B cell (primary cell): ENCODE measurements around the gene CAPS2. TPM values are rescaled to one million over a fixed set of nuclear protein-coding genes. Genes with fewer than 3 reads are reported as not detected.

Experiments
- ATAC-seq: fragments of 200-7000 bp; cut with Tn5 transposase; one replicate; pipeline ENCODE4 v1.10.0; 2021; ENCODE audit warnings: low read depth, mild to moderate bottlenecking, moderate number of reproducible peaks, moderate library complexity
- CTCF ChIA-PET: fragments of 350-600 bp; sonication (Branson Sonifier 250); formaldehyde crosslinking; loops from one replicate; lab custom pipeline; 2021; ENCODE audit warnings: antibody characterized with exemption, inconsistent platforms; lab: Charles Lee
- POLR2A ChIA-PET: fragments of 350-600 bp; sonication (Branson Sonifier 250); formaldehyde crosslinking; loops from one replicate; lab custom pipeline; 2021; ENCODE audit warnings: antibody characterized with exemption; lab: Charles Lee
- DNase-seq: peaks from one replicate; pipeline ENCODE4 v3.0.0; 2013
- H2AFZ ChIP-seq: 2 replicates; pipeline ENCODE4 v1.6.1; 2012; ENCODE audit warnings: mild to moderate bottlenecking, low read depth, low read length; ENCODE audit not compliant: insufficient read depth, poor library complexity, severe bottlenecking
- H3K27ac ChIP-seq, 2 donors: 1 replicate in 1 of 2; 2 replicates in 1 of 2; pipeline ENCODE4 v1.5.1; 2012 to 2013; ENCODE audit warnings: low read length in 2 of 2, mild to moderate bottlenecking in 2 of 2, moderate library complexity in 1 of 2
- H3K27me3 ChIP-seq, 4 experiments: fragments of 200-600 bp in 1 of 4; sonication (generic) in 1 of 4; replicated peaks in 1 of 4; 1 replicate in 2 of 4; 2 replicates in 2 of 4; pipeline versions ENCODE4 v1.6.1 to v1.7.0; 2013 to 2016; ENCODE audit warnings: low read length in 3 of 4, mild to moderate bottlenecking in 2 of 4, mixed read lengths in 1 of 4, moderate library complexity in 1 of 4; ENCODE audit not compliant: insufficient read depth in 4 of 4, control insufficient read depth in 3 of 4; ENCODE audit errors: control extremely low read depth in 1 of 4
- H3K36me3 ChIP-seq, 2 experiments: replicated peaks in 1 of 2; 1 replicate in 1 of 2; 2 replicates in 1 of 2; pipeline versions ENCODE4 v1.6.1 to v1.7.1; 2013; ENCODE audit warnings: low read length in 1 of 2; ENCODE audit not compliant: insufficient read depth in 2 of 2, control insufficient read depth in 1 of 2; ENCODE audit errors: control extremely low read depth in 1 of 2, extremely low read depth in 1 of 2
- H3K4me1 ChIP-seq, 2 donors: fragments of 200-600 bp in 1 of 2; sonication (generic) in 1 of 2; 1 replicate in 1 of 2; 2 replicates in 1 of 2; pipeline versions ENCODE4 v1.5.1 to v1.6.1; 2013 to 2017; ENCODE audit warnings: low read length in 2 of 2; ENCODE audit not compliant: control insufficient read depth in 2 of 2, insufficient read depth in 2 of 2
- H3K4me2 ChIP-seq: replicated peaks from 2 replicates; pipeline ENCODE3; 2012; ENCODE audit warnings: mild to moderate bottlenecking, low read depth, low read length; ENCODE audit not compliant: poor library complexity, severe bottlenecking
- H3K4me3 ChIP-seq, 5 experiments: fragments of 200-600 bp in 1 of 5; sonication (generic) in 1 of 5; 1 replicate in 3 of 5; 2 replicates in 2 of 5; pipeline versions ENCODE4 v1.5.1 to v1.7.0; 2011 to 2016; ENCODE audit warnings: low read length in 4 of 5, mild to moderate bottlenecking in 4 of 5, low read depth in 2 of 5, control low read depth in 1 of 5, moderate library complexity in 1 of 5; ENCODE audit not compliant: insufficient read depth in 1 of 5; ENCODE audit errors: control extremely low read depth in 1 of 5, extremely low read depth in 1 of 5
- H3K79me2 ChIP-seq: fragments of 200-600 bp; sonication (generic); one replicate; pipeline ENCODE4 v1.6.0; 2016; ENCODE audit warnings: low read length; ENCODE audit not compliant: control insufficient read depth, insufficient read depth
- H3K9ac ChIP-seq: fragments of 200-600 bp; sonication (generic); 2 replicates; pipeline ENCODE4 v1.6.1; 2017; ENCODE audit warnings: mild to moderate bottlenecking, low read length, moderate library complexity
- H3K9me3 ChIP-seq, 3 donors: one replicate each; pipeline versions ENCODE4 v1.6.1 to v1.7.1; 2013; ENCODE audit warnings: low read length in 2 of 3; ENCODE audit not compliant: control insufficient read depth in 2 of 3, insufficient read depth in 1 of 3; ENCODE audit errors: control extremely low read depth in 1 of 3
- H4K20me1 ChIP-seq: 2 replicates; pipeline ENCODE4 v1.6.0; 2012; ENCODE audit warnings: mild to moderate bottlenecking, low read length; ENCODE audit not compliant: insufficient read depth, control insufficient read depth, poor library complexity, severe bottlenecking
- H3K27ac Mint-ChIP-seq: one replicate; pipeline ENCODE4 v1.8.0; 2021; ENCODE audit warnings: mixed read lengths
- H3K27me3 Mint-ChIP-seq: one replicate; pipeline ENCODE4 v1.8.0; 2021; ENCODE audit warnings: mixed read lengths
- H3K4me1 Mint-ChIP-seq: one replicate; pipeline ENCODE4 v1.8.0; 2021; ENCODE audit warnings: mixed read lengths
- H3K4me3 Mint-ChIP-seq: one replicate; pipeline ENCODE4 v1.8.0; 2021; ENCODE audit warnings: mixed read lengths
- H3K9me3 Mint-ChIP-seq: one replicate; pipeline ENCODE4 v1.8.0; 2022; ENCODE audit warnings: mixed read lengths; ENCODE audit not compliant: insufficient read depth
- CTCF ChIP-seq: fragments of 200-600 bp; IDR thresholded peaks from one replicate; pipeline ENCODE4 v1.8.0; 2022; ENCODE audit warnings: antibody characterized with exemption, mild to moderate bottlenecking
- EZH2 ChIP-seq: IDR thresholded peaks from 2 replicates; pipeline ENCODE4 v1.6.1; 2012; ENCODE audit warnings: borderline replicate concordance, low read depth, mild to moderate bottlenecking, moderate library complexity, low read length; ENCODE audit not compliant: insufficient read depth, poor library complexity, severe bottlenecking
- WGBS: methylation state at CpG from one replicate; pipeline ENCODE4 v1.1.5; 2013; ENCODE audit warnings: missing lambda C conversion rate; ENCODE audit not compliant: insufficient coverage; 5-methylcytosine and 5-hydroxymethylcytosine counted together
- intact Hi-C: fragments of 100-400 bp; cut with micrococcal nuclease; formaldehyde crosslinking; loops from one replicate; pipeline ENCODE4 v1.10.0; 2022
- polyA plus RNA-seq: library from polyadenylated mRNA; depleted of rRNA; stranded (reverse); fragments of >200 nt; gene quantifications from 2 replicates; pipeline ENCODE4 v1.2.3, GENCODE V29; 2012
- total RNA-seq, 2 donors: library from RNA; stranded (reverse); fragments of 120-200 nt in 1 of 2; gene quantifications; 1 replicate in 1 of 2; 2 replicates in 1 of 2; pipeline versions ENCODE4 v1.2.3 to v1.2.4, GENCODE V29; 2013 to 2022

The CAPS2 gene
- total and polyA plus RNA-seq, 2 donors (not counting 1 experiment from before 2014, with no cell fraction given) = 2.3 to 8.4 TPM

DNA sequence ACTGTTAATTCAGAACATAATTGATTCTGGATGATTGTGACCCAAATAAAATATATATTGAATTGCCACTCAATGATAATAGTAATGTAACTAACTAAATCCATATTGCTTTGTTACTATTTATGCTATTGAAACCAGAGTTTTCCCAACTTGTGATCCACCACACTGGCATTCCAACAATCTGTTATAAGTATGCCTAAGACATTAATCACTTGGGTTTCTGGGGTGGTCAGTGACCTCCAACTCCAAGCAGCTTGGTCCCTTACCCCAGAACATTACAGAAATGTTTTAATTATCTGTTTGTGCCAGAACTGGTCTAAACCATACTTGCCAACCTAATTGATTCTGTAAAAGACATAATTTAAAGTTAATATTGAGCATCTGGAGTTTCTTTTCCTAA, 14.6 kb downstream of the CAPS2 start:
- Mint-ChIP-seq H3K4me1 (no peaks in the 10 kb centered on the region), H3K4me3 (no peak overlapping the region), H3K27me3 (peaks cover 4% of the 10 kb centered on the region), H3K9me3 (no peaks in the 10 kb centered on the region), H3K27ac (no peak overlapping the region)
- no peak overlapping the region for H3K4me3 ChIP-seq
- CTCF ChIA-PET = no interaction called here
- ATAC-seq = no peak
- H3K36me3 ChIP-seq = no peaks in the 10 kb centered on the region
- H3K4me1 ChIP-seq = no peaks in the 10 kb centered on the region
- no peak overlapping the region for H3K4me2 ChIP-seq
- no peak for DNase-seq
- H3K9me3 ChIP-seq = no peaks in the 10 kb centered on the region
- H4K20me1 ChIP-seq = no peaks in the 10 kb centered on the region
- intact Hi-C loops = no loop called here
- no peaks in the 10 kb centered on the region for H3K79me2 ChIP-seq
- H3K9ac ChIP-seq = no peak overlapping the region
- H3K27me3 ChIP-seq = no peaks in the 10 kb centered on the region
- H2AFZ ChIP-seq = no peak overlapping the region
- no peak overlapping the region for H3K27ac ChIP-seq
- no peak for TF ChIP-seq EZH2
- POLR2A ChIA-PET = no interaction called here

GRCh38 chr12:75311369-75311768, 18.8 kb downstream of the CAPS2 start:
- no peaks in the 10 kb centered on the region for H3K4me1 Mint-ChIP-seq
- TF ChIP-seq EZH2 (no peak), CTCF (no peak)
- WGBS = no CpG with 5 or more reads among the region's 3 CpGs
- H3K27ac ChIP-seq = no peak overlapping the region
- POLR2A ChIA-PET = no interaction called here
- H3K9me3 ChIP-seq = no peaks in the 10 kb centered on the region
- no peak for DNase-seq
- no peak overlapping the region for H2AFZ ChIP-seq
- H3K4me3 ChIP-seq = no peak overlapping the region
- intact Hi-C loops = no loop called here
- H3K4me2 ChIP-seq = no peak overlapping the region
- no peak overlapping the region for H3K9ac ChIP-seq
- ATAC-seq = no peak
- no peaks in the 10 kb centered on the region for H4K20me1 ChIP-seq
- H3K9me3 Mint-ChIP-seq = no peaks in the 10 kb centered on the region
- H3K27ac Mint-ChIP-seq = no peak overlapping the region
- CTCF ChIA-PET = interaction anchor here (1.4 kb wide), 1 partner anchor 194 kb away, joined by 3 read pairs; no protein-coding TSS in a partner anchor
- H3K79me2 ChIP-seq = no peaks in the 10 kb centered on the region
- H3K27me3 Mint-ChIP-seq = no peaks in the 10 kb centered on the region
- H3K27me3 ChIP-seq = no peaks in the 10 kb centered on the region
- no peaks in the 10 kb centered on the region for H3K4me1 ChIP-seq
- H3K4me3 Mint-ChIP-seq = no peak overlapping the region
- no peaks in the 10 kb centered on the region for H3K36me3 ChIP-seq
